GM18907 (cell line): ENCODE data around the gene ITIH3.

Experiments used
- ATAC-seq: cut with Tn5 transposase; IDR thresholded peaks from one replicate; pipeline ENCODE4 v1.9.1; 2021; ENCODE audit warnings: mild to moderate bottlenecking, moderate library complexity; ENCODE audit not compliant: unreplicated experiment

ITIH3 gene

GRCh38 chr3:52792961-52793695 lies 1.5 kb upstream of the ITIH3 start:
- no peak for ATAC-seq

GRCh38 chr3:52793702-52794611 lies 639 bp upstream of the ITIH3 start:
- ATAC-seq: no peak

GRCh38 chr3:52795298-52795900 lies 803 bp downstream of the ITIH3 start:
- no peak for ATAC-seq

GRCh38 chr3:52796411-52796810 lies 1.8 kb downstream of the ITIH3 start:
- no peak for ATAC-seq

- no peak for ATAC-seq
These were observed 3.9 kb downstream of the ITIH3 start for GRCh38 chr3:52798376-52798977.

GRCh38 chr3:52798978-52799476 lies 4.4 kb downstream of the ITIH3 start:
- ATAC-seq: no peak

- no peak for ATAC-seq
These were observed 5.5 kb downstream of the ITIH3 start for GRCh38 chr3:52800079-52800478.

GRCh38 chr3:52801839-52802238 lies 7.2 kb downstream of the ITIH3 start:
- ATAC-seq: no peak

- ATAC-seq: no peak
These were observed 10.9 kb downstream of the ITIH3 start for GRCh38 chr3:52805270-52806039.

- ATAC-seq: no peak
These were observed 14.6 kb downstream of the ITIH3 start for GRCh38 chr3:52809149-52809548.

- ATAC-seq: no peak
These were observed 15.2 kb downstream of the ITIH3 start for GRCh38 chr3:52809662-52810377.

- no peak for ATAC-seq
These were observed 16.3 kb downstream of the ITIH3 start for GRCh38 chr3:52810923-52811322.

- no peak for ATAC-seq
These were observed 16.9 kb downstream of the ITIH3 start for GRCh38 chr3:52811452-52812011.

GRCh38 chr3:52813810-52814209 lies 19.2 kb downstream of the ITIH3 start:
- ATAC-seq: no peak

GRCh38 chr3:52816199-52816598 lies 21.6 kb downstream of the ITIH3 start:
- no peak for ATAC-seq

- no peak for ATAC-seq
These were observed 22.1 kb downstream of the ITIH3 start for GRCh38 chr3:52816654-52817053.

- ATAC-seq: no peak
These were observed 22.6 kb downstream of the ITIH3 start for GRCh38 chr3:52817221-52817620.

GRCh38 chr3:52817860-52818259 lies 23.3 kb downstream of the ITIH3 start:
- no peak for ATAC-seq

- no peak for ATAC-seq
These were observed 25.3 kb downstream of the ITIH3 start for GRCh38 chr3:52819936-52820335.
